HTR-8/SVneo (cell line): ENCODE data around the gene CLEC2D.
A peak's percentile ranks its signal among the peaks of the same experiment; 100 is the strongest.
"Not testable (repeated sequence)": the region's sequence is repeated elsewhere in the genome, so short reads cannot be mapped to it uniquely, and the experiment has no call there.

Experiments used
- DNase-seq: peaks from one replicate; pipeline ENCODE4 v3.0.0; 2011; ENCODE audit warnings: low spot score, mixed read lengths; ENCODE audit not compliant: insufficient read length
- FAIRE-seq: peaks from 2 replicates; lab custom pipeline; 2011; peaks lifted over from hg19 to GRCh38; lab: Jason Lieb, UNC

The CLEC2D gene

DNA sequence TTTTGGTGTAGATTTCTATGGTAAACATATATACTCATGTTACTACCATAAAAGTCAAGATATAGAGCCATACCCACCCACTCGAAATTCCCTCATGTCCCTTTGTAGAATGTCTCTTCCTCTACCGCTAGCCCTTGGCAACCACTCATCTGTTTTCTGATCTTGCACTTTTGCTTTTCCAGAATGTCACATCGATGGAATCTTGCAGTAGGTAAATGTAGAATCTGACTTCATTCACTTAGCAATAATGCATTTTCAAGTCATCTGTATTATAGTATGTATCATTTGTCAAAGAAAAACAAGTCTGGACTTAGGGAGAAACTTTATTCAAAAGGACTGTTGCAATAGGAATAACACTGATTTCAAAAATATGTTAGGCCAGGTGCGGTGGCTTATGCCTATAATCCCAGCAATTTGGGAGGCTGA, 19.3 kb upstream of the CLEC2D start:
- FAIRE-seq (no peak), DNase-seq (no peak)

GRCh38 chr12:9651265-9651729, 18.2 kb upstream of the CLEC2D start:
- FAIRE-seq (no peak), DNase-seq (no peak)

DNA sequence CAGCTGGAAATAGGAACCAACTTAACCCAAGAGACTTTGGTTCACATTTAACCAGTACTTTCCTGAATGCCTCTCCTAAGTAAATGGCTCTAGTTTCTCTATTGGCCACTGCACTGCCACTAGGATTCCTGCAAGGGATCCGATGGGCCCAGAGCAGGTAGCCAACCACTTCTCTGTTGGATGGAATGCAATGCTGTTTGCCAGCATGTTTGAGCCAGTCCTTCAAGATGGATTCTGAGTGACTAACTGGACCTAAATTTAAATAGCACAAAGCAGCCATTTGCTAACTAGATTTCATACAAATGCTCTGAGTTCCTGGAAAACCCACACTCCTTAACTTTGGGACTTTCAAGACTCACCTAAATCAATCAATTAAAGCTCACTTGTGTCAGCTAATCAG, 9.5 kb upstream of the CLEC2D start:
- DNase-seq (no peak), FAIRE-seq (no peak)

DNA sequence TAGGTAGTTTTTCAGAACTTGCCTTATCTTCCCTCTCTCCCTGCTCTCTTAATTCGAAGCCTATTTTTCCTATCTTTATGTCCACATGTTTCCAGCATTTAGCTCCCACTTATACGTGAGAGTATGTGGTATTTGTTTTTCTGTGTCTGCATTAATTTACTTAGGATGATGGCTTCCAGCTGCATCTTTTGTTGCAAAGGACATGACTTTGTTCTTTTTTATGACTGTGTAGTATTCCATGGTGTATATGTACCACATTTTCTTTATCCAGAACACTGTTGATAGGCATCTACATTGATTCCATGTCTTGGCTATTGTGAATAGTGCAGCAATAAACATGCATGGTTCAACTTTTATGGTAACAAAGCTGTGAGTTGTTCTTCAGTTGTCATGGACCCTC, 7.8 kb upstream of the CLEC2D start:
- no peak for FAIRE-seq
- no peak for DNase-seq

GRCh38 chr12:9662488-9662887, 7.0 kb upstream of the CLEC2D start:
- DNase-seq (no peak), FAIRE-seq (no peak)

- DNase-seq (no peak), FAIRE-seq (no peak)
Measured at GRCh38 chr12:9667403-9668160, 1.9 kb upstream of the CLEC2D start.

GRCh38 chr12:9668161-9669018, 1.1 kb upstream of the CLEC2D start:
- DNase-seq (no peak), FAIRE-seq (no peak)

- FAIRE-seq, result no peak
- DNase-seq, result no peak
Measured at GRCh38 chr12:9669019-9669326, 540 bp upstream of the CLEC2D start.

- FAIRE-seq, DNase-seq: not testable (repeated sequence)
Measured at GRCh38 chr12:9672340-9672739, 2.8 kb downstream of the CLEC2D start.

DNA sequence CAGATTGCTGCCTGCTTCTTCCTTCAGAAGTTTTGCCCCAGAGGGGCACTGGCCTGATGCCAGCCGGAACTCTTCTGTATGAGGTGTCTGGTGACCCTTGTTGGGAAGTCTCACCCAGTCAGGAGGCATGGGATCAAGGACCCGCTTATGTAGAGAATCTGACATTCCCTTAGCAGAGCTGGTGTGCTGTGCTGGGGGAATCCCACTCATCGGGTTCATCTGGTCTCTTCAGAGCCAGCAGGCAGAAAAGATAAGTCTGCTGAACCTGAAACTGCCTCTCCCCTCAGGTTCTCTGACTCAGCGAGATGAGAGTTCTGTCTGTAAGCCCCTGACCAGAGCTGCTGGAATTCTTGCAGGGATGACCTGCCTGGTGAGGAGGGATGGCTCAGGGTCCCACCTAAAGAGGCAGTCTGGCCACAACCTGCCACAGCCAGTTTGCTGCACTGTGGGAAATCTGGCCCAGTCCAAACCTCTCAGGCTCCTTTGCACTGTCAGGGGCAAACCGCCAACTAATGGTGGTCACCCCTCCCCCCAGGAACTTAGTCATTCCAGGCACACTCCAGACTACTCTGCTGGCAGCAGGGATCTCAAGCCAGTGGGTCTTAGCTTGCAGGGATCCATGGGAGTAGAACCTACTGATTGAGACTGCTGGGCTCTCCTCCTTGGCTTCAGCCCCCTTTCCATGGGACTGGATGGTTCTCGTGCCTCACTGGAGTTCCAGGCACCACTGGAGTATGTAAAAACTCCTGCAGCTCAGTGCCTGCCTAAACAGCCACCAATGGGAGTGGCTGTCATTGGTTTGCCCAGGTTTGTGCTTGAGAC, 4.1 kb downstream of the CLEC2D start:
- FAIRE-seq (no peak), DNase-seq (peak; percentile 59)

- DNase-seq (no peak), FAIRE-seq (no peak)
Measured at GRCh38 chr12:9674226-9674590, 4.7 kb downstream of the CLEC2D start.

DNA sequence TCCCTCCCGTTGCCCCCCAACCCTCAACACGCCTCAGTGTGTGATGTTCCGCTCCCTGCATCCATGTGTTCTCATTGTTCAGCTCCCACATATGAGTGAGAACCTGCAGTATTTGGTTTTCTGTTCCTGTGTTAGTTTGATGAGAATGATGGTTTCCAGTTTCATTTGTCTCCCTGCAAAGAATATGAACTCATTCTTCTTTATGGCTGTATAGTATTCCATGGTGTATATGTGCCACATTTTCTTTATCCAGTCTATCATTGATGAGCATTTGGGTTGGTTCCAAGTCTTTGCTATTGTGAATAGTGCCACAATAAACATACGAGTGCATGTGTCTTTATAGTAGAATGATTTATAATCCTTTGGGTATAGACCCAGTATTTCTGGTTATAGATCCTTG, 13.0 kb downstream of the CLEC2D start:
- FAIRE-seq, DNase-seq: not testable (repeated sequence)

GRCh38 chr12:9682949-9683348, 13.4 kb downstream of the CLEC2D start:
- DNase-seq, FAIRE-seq: not testable (repeated sequence)

DNA sequence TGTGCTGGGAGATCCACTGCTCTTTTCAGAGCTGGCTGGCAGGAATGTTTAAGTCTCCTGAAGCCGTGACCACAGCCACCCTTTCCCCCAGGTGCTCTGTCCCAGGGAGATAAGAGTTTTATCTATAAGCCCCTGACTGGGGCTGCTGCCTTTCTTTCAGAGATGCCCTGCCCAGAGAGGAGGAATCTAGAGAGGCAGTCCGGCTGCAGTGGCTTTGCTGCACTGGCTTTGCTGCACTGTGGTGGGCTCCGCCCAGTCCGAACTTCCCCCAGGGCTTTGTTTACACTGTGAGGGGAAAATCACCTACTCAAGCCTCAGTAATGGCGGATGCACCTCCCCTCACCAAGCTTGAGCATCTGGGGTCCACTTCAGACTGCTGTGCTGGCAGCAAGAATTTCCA, 15.9 kb downstream of the CLEC2D start:
- not testable (repeated sequence) for FAIRE-seq, DNase-seq

DNA sequence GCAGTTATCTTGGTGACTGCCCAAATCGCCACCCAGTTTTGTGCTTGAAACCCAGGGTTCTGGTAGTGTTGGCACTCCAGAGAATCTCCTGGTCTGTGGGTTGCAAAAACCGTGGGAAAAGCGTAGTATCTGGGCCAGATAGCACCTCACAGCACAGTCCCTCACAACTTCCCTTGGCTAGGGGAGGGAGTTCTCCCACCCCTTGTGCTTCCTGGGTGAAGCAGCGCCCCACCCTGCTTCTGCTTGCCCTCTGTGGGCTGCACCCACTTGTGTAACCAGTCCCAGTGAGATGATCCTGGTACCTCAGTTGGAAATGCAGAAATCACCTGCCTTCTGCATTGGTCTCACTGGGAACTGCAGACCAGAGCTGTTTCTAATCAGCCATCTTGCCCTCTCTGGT, 16.4 kb downstream of the CLEC2D start:
- FAIRE-seq (no peak), DNase-seq (no peak)

GRCh38 chr12:9687228-9687627, 17.7 kb downstream of the CLEC2D start:
- no peak for FAIRE-seq
- no peak for DNase-seq

- DNase-seq (no peak), FAIRE-seq (no peak)
Measured at GRCh38 chr12:9692909-9693308, 23.4 kb downstream of the CLEC2D start.

DNA sequence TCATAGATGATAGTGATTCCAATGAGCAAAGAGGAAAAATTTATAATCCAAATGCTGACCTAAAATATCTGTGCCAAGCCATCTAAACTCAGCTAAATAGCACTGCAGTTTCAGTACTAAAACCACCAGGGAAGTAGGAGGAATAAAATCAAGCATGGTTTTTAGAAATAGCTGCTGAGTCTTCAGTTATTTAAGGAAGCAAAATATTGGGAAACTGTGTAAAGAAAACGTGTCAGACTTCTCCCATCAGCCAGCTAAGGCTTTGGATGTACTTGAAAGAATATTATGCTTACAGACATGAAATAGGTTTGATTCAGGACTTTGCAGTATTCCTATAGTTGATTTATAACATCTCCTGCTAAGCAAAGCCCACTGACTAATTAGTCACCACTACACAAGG, 24.7 kb downstream of the CLEC2D start:
- FAIRE-seq, result no peak
- DNase-seq, result no peak

- FAIRE-seq, DNase-seq: not testable (repeated sequence)
Measured at GRCh38 chr12:9695150-9695549, 25.6 kb downstream of the CLEC2D start.

DNA sequence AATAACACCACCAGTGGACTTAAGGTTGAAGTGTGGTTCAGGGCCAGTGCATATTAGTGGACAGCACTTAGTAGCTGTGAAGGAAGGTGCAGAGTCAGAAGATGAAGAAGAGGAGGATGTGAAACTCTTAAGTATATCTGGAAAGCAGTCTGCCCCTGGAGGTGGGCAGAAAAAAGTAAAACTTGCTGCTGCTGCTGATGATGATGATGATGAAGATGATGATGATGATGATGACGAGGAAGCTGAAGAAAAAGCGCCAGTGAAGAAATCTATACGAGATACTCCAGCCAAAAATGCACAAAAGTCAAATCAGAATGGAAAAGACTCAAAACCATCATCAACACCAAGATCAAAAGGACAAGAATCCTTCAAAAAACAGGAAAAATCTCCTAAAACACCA, 26.1 kb downstream of the CLEC2D start:
- not testable (repeated sequence) for DNase-seq, FAIRE-seq

GRCh38 chr12:9697619-9698018, 28.1 kb downstream of the CLEC2D start:
- DNase-seq, result no peak
- FAIRE-seq, result no peak
